ENCODE results near the gene MAN1B1.

GRCh38 chr9:137069508-137070091, 17.2 kb upstream of the MAN1B1 start:
- no peak for TF ChIP-seq CTCF (IDR thresholded peaks at IDR 0.05)
- no peak for TF ChIP-seq POLR2A (IDR thresholded peaks at IDR 0.05)
- no peak for TF ChIP-seq POLR2AphosphoS5 (IDR thresholded peaks at IDR 0.05)

All from prostate gland (tissue), 2 donors.